ENCODE data around the gene DCP2. TPM values are rescaled to one million over a fixed set of nuclear protein-coding genes. Genes with fewer than 3 reads are reported as not detected.

Gene DCP2
- polyA plus RNA-seq, 4 donors, result 30.6 to 42.5 (median 40.1) TPM

GRCh38 chr5:113062869-113063508, 86.4 kb downstream of the DCP2 start:
- no peak for DNase-seq (ENCODE audit: low read depth in 4 of 4, low spot score in 3 of 4)

GRCh38 chr5:113063927-113064326, 87.3 kb downstream of the DCP2 start:
- no peak for DNase-seq (ENCODE audit: low read depth in 4 of 4, low spot score in 3 of 4)

- no peak for DNase-seq (ENCODE audit: low read depth in 4 of 4, low spot score in 3 of 4)
These were observed 88.2 kb downstream of the DCP2 start for GRCh38 chr5:113064806-113065205.

GRCh38 chr5:113065626-113066025, 89.0 kb downstream of the DCP2 start:
- DNase-seq (ENCODE audit: low read depth in 4 of 4, low spot score in 3 of 4), result no peak

GRCh38 chr5:113067635-113068344, 91.2 kb downstream of the DCP2 start:
- DNase-seq (ENCODE audit: low read depth in 4 of 4, low spot score in 3 of 4), result no peak

- DNase-seq (ENCODE audit: low read depth in 4 of 4, low spot score in 3 of 4), result no peak
These were observed 92.0 kb downstream of the DCP2 start for GRCh38 chr5:113068559-113068958.

Other genes with a start within 250 kb of the DCP2 start
- gene APC, start 238.9 kb upstream of the DCP2 start, polyA plus RNA-seq (ENCODE audit: insufficient read length in 4 of 4), result 10 to 100 TPM; 29.2 to 31.9 (median 31.8) TPM
- 10 to 100 TPM; 67.1 to 87.3 (median 80.6) TPM for gene SRP19, start 115.5 kb upstream of the DCP2 start, polyA plus RNA-seq (ENCODE audit: insufficient read length in 4 of 4)
- 100 to 1,000 TPM; 113 to 134 (median 129) TPM for gene REEP5, start 54.6 kb upstream of the DCP2 start, polyA plus RNA-seq (ENCODE audit: insufficient read length in 4 of 4)

All from right renal pelvis (tissue), 4 donors.